Thyroid gland (tissue), 4 donors: ENCODE measurements around the gene GTPBP1. TPM values are rescaled to one million over a fixed set of nuclear protein-coding genes. Genes with fewer than 3 reads are reported as not detected.

ENCODE experiments used
- DNase-seq, 2 donors: peaks; one replicate each; pipeline ENCODE4 v3.0.0-alpha.2; 2019
- H3K27ac ChIP-seq, 3 donors: fragments of 200-600 bp; sonication (generic); 1 replicate in 2 of 3; 2 replicates in 1 of 3; pipeline ENCODE4 v1.5.1; 2016 to 2019; ENCODE audit warnings: mild to moderate bottlenecking in 1 of 3, moderate library complexity in 1 of 3
- H3K27me3 ChIP-seq: fragments of 200-600 bp; sonication (generic); one replicate; pipeline ENCODE4 v1.5.1; 2019
- H3K36me3 ChIP-seq, 2 donors: fragments of 200-600 bp; sonication (generic); one replicate each; pipeline ENCODE4 v1.5.1; 2016 to 2019
- H3K4me1 ChIP-seq, 2 donors: fragments of 200-600 bp; sonication (generic); one replicate each; pipeline ENCODE4 v1.5.1; 2017 to 2019
- H3K4me3 ChIP-seq, 3 donors: fragments of 200-600 bp; sonication (generic); replicated peaks in 1 of 3; 1 replicate in 2 of 3; 2 replicates in 1 of 3; pipeline ENCODE4 v1.5.1; 2016; ENCODE audit warnings: mild to moderate bottlenecking in 1 of 3
- H3K9me3 ChIP-seq: fragments of 200-600 bp; sonication (generic); one replicate; pipeline ENCODE4 v1.5.1; 2017
- POLR2A ChIP-seq, 2 donors: fragments of 450-650 bp; IDR thresholded peaks; one replicate each; pipeline ENCODE4 v1.6.1; 2017; ENCODE audit warnings: antibody characterized with exemption in 2 of 2, mild to moderate bottlenecking in 2 of 2, moderate library complexity in 1 of 2
- WGBS, 2 donors: methylation state at CpG; one replicate each; pipeline ENCODE4 v1.1.5; 2017; 5-methylcytosine and 5-hydroxymethylcytosine counted together
- intact Hi-C: fragments of 100-400 bp; cut with DNase I; formaldehyde crosslinking; loops from one replicate; pipeline ENCODE4 v1.15.1; 2023
- total RNA-seq, 4 donors: library from RNA; depleted of rRNA; stranded (reverse); fragments of >200 nt; gene quantifications; one replicate each; pipeline ENCODE4 v1.2.3, GENCODE V29; 2016
- TF ChIP-seq, protein P1 (sequence below), 6 experiments: fragments of 200-600 bp in 3 of 6; fragments of 450-650 bp in 3 of 6; sonication (generic) in 3 of 6; IDR thresholded peaks; one replicate each; pipeline ENCODE4 v1.5.1; 2016 to 2019; ENCODE audit warnings: antibody characterized with exemption in 6 of 6, mild to moderate bottlenecking in 2 of 6, inconsistent platforms in 1 of 6, moderate library complexity in 1 of 6

The GTPBP1 gene
- total RNA-seq, 4 donors from 2014 or later, result 51.6 to 117 (median 69.6) TPM

DNA sequence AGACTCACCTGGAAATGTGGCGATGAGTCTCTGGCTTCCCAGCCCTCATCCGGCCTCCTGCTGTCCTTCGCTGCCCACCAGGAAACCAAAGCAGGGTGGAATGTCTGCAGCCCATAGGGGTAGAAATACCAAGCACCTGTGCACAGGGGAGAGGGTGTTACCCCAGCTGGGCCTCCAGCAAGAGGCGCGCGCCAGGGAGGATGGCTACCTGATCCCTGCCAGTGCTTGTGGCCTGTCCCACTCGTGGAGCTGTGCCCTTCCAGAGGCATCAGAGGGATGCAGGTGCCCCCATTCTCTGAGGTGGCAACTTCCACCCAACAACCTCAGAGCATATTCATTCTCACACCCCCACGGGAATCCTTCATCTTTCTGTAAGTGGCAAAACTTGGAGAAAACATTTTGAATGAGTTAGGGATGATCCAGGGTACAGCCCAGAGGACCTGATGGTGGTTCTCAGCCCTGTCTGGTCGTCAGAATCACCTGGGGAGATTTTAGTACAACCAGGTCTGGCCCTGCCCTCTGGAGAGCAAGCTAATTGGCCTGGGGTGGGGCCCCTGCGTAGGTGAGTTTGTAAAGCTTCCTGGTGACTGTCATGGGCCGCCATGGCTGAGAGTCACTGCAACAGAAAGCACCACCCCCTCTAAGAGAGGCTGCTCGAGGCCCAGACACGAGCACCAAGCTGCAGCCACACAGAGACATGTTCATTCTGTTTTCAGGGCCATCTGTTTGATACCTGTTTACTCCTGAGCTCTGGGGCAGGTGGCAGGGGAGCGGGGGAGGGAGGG, 40.1 kb downstream of the GTPBP1 start:
- H3K36me3 ChIP-seq, result peaks cover 85 to 91% of the 10 kb centered on the region in 2 donors
- H3K27ac ChIP-seq, result no peak overlapping the region
- no peak for TF ChIP-seq POLR2A (IDR thresholded peaks at IDR 0.05)
- TF ChIP-seq, protein P1, sequence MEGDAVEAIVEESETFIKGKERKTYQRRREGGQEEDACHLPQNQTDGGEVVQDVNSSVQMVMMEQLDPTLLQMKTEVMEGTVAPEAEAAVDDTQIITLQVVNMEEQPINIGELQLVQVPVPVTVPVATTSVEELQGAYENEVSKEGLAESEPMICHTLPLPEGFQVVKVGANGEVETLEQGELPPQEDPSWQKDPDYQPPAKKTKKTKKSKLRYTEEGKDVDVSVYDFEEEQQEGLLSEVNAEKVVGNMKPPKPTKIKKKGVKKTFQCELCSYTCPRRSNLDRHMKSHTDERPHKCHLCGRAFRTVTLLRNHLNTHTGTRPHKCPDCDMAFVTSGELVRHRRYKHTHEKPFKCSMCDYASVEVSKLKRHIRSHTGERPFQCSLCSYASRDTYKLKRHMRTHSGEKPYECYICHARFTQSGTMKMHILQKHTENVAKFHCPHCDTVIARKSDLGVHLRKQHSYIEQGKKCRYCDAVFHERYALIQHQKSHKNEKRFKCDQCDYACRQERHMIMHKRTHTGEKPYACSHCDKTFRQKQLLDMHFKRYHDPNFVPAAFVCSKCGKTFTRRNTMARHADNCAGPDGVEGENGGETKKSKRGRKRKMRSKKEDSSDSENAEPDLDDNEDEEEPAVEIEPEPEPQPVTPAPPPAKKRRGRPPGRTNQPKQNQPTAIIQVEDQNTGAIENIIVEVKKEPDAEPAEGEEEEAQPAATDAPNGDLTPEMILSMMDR (IDR thresholded peaks at IDR 0.05), result no peak

DNA sequence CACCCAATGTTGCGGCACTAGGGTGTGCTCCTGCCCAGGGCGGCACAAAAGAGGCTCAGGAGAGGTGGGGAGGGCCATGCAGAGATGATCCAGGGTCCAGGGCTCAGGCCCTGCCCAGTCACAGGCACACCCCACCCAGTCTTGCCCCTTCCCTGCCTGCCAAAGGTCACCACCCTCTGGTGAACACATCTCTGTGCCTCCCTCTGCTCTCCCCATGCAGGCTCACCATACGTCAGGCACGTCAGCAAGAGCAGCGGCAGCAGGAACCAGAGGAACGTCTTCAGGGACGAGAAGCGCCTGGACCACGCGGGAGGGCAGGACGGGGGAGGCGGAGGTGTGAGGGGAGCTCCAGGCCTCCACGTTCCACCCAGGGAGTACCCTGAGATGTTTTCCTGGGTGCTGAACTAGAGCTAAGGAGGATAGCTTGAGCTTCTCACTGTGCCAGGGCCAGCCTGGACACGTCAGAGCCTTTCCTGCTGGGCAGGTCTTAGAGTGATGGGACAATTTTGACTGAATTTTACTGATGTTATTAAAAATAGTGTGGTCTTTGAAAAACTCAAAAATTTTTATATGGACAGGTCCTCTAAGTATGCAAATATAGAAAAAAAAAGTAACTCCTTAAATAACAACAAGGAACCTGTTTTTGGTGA, 42.9 kb downstream of the GTPBP1 start:
- Histone ChIP-seq H3K4me3 (no peak overlapping the region), H3K9me3 (no peaks in the 10 kb centered on the region), H3K4me1 (peaks cover under 1 to 13% of the 10 kb centered on the region in 2 donors), H3K27me3 (no peaks in the 10 kb centered on the region), H3K27ac (no peak overlapping the region), H3K36me3 (peaks cover 78% of the 10 kb centered on the region in 2 donors)
- intact Hi-C loops, result no loop called here
- WGBS, 2 donors, result 85 to 88% methylated on average over 14 of the region's 14 CpGs
- no peak for TF ChIP-seq POLR2A (IDR thresholded peaks at IDR 0.05)
- TF ChIP-seq, protein P1 (IDR thresholded peaks at IDR 0.05), result no peak
- no peak for DNase-seq

More for the DNA sequence above, 40.1 kb downstream of the GTPBP1 start:
- WGBS, 2 donors, result 93 to 96% methylated on average over 10 to 14 of the region's 14 CpGs
- no peaks in the 10 kb centered on the region for H3K27me3 ChIP-seq
- no peaks in the 10 kb centered on the region for H3K9me3 ChIP-seq
- H3K4me1 ChIP-seq, result peaks cover 0 to 1% of the 10 kb centered on the region in 2 donors
- H3K4me3 ChIP-seq, result no peak overlapping the region
- no peak for DNase-seq
- intact Hi-C loops, result no loop called here

DNA sequence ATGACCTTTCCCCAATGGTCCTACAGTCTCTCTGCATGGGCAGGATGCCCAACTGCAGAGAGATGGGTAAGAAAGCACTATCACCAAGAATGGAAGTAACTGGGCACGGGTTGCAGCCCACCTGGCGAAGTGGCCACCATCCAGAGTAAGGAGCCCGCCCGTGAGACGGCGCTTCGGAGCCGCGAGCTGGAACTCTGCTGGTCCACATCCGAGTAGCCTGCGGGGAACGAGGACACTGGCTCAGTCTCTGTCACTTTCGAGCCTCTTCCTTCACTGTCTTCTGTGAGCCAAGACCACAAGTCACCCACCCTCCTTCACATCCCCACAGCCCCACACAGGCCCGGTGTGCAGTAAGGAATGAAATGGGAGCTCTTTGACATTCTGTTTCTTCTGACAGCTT, 44.4 kb downstream of the GTPBP1 start:
- H3K27ac ChIP-seq, result no peak overlapping the region
- TF ChIP-seq, protein P1 (IDR thresholded peaks at IDR 0.05), result no peak
- TF ChIP-seq POLR2A (IDR thresholded peaks at IDR 0.05), result no peak
- H3K4me1 ChIP-seq, result peaks cover 15 to 28% of the 10 kb centered on the region in 2 donors
- peaks cover 64% of the 10 kb centered on the region in 2 donors for H3K36me3 ChIP-seq
- H3K4me3 ChIP-seq, result no peak overlapping the region
- no peaks in the 10 kb centered on the region for H3K9me3 ChIP-seq
- H3K27me3 ChIP-seq, result no peaks in the 10 kb centered on the region
- WGBS, 2 donors, result 96 to 97% methylated on average over 14 of the region's 14 CpGs
- intact Hi-C loops, result loop anchor here (5.0 kb wide), 1 partner anchor 43 kb away; the partner anchor contains the start of gene GTPBP1
- DNase-seq, result no peak

DNA sequence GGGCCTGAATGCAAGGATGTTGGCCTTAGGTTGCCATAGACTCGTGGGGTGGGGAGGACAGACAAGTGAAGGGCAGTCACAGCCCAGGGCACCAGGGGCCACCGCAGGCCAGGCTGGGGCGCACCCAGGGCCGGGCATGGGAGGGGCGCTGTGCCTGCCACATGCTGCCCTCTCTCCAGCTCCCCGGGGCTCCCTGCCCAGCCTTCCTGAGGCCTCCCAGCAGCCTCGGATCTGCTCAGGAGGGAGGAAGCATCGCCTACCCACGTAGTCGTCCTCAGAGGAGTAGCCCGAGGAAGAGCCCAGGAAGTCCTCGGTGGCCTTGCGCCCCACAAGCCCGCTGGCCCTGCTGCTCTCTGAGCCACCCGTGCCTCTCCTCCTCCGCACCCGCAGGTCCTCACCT, 44.9 kb downstream of the GTPBP1 start:
- no peaks in the 10 kb centered on the region for H3K27me3 ChIP-seq
- DNase-seq, result no peak
- peaks cover 16 to 28% of the 10 kb centered on the region in 2 donors for H3K4me1 ChIP-seq
- H3K4me3 ChIP-seq, result no peak overlapping the region
- peaks cover 58 to 59% of the 10 kb centered on the region in 2 donors for H3K36me3 ChIP-seq
- TF ChIP-seq, protein P1 (IDR thresholded peaks at IDR 0.05), result no peak
- no peak for TF ChIP-seq POLR2A (IDR thresholded peaks at IDR 0.05)
- intact Hi-C loops, result loop anchor here (5.0 kb wide), 1 partner anchor 43 kb away; the partner anchor contains the start of gene GTPBP1
- no peaks in the 10 kb centered on the region for H3K9me3 ChIP-seq
- peak overlapping the region in 1 of 3 donors; percentile 23 for H3K27ac ChIP-seq
- WGBS, 2 donors, result 85 to 87% methylated on average over 4 to 17 of the region's 17 CpGs

DNA sequence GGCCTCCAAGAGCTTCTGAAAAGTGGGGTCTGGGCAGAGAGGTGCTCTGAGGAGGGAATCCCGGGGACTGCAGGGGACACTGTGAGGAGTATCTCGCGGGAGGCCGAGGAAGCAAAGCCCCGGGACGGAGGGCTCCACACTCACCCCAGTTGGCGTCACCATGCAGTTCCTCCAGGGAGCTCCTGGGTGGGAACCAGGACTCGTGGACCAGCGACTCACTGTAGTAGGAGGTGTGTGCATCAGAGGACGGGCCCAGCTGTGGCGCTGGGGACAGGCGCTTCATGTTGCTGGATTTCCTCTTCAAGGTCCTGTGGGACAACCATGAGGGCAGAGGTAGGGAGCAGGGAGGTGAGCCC, 45.3 kb downstream of the GTPBP1 start:
- TF ChIP-seq, protein P1 (IDR thresholded peaks at IDR 0.05), result no peak
- TF ChIP-seq POLR2A (IDR thresholded peaks at IDR 0.05), result no peak
- peaks cover 16 to 28% of the 10 kb centered on the region in 2 donors for H3K4me1 ChIP-seq
- DNase-seq, result no peak
- intact Hi-C loops, result loop anchor here (5.0 kb wide), 1 partner anchor 44 kb away; the partner anchor contains the start of gene GTPBP1
- H3K4me3 ChIP-seq, result no peak overlapping the region
- H3K27ac ChIP-seq, result peak overlapping the region in 2 of 3 donors; percentile 23 to 45
- peaks cover 54 to 55% of the 10 kb centered on the region in 2 donors for H3K36me3 ChIP-seq
- 80 to 88% methylated on average over 7 to 12 of the region's 12 CpGs for WGBS, 2 donors
- no peaks in the 10 kb centered on the region for H3K9me3 ChIP-seq
- no peaks in the 10 kb centered on the region for H3K27me3 ChIP-seq
